Nephron (organoid): ENCODE measurements around the gene MAP3K7.

Source experiments
- H3K27ac Mint-ChIP-seq, 3 experiments: 2 replicates each; pipeline ENCODE4 v1.8.0; 2020; ENCODE audit warnings: mixed read lengths in 3 of 3, mild to moderate bottlenecking in 2 of 3, moderate library complexity in 1 of 3
- H3K27me3 Mint-ChIP-seq: 2 replicates; pipeline ENCODE4 v1.8.0; 2021; ENCODE audit warnings: low read depth, mild to moderate bottlenecking, moderate library complexity, mixed read lengths
- H3K36me3 Mint-ChIP-seq: 2 replicates; pipeline ENCODE4 v1.8.0; 2020; ENCODE audit warnings: low read depth, mixed read lengths
- H3K4me1 Mint-ChIP-seq: 2 replicates; pipeline ENCODE4 v1.8.0; 2020; ENCODE audit warnings: mixed read lengths
- H3K4me3 Mint-ChIP-seq, 3 experiments: 2 replicates each; pipeline ENCODE4 v1.8.0; 2020; ENCODE audit warnings: mild to moderate bottlenecking in 3 of 3, mixed read lengths in 3 of 3, moderate library complexity in 2 of 3
- H3K9me3 Mint-ChIP-seq: 2 replicates; pipeline ENCODE4 v1.8.0; 2020; ENCODE audit warnings: mixed read lengths
- CTCF ChIP-seq, 3 experiments: fragments of 200-600 bp; sonication (generic); IDR thresholded peaks; one replicate each; pipeline ENCODE4 v1.5.0; 2021; ENCODE audit warnings: antibody characterized with exemption in 3 of 3; ENCODE audit not compliant: unreplicated experiment in 3 of 3

The MAP3K7 gene

DNA sequence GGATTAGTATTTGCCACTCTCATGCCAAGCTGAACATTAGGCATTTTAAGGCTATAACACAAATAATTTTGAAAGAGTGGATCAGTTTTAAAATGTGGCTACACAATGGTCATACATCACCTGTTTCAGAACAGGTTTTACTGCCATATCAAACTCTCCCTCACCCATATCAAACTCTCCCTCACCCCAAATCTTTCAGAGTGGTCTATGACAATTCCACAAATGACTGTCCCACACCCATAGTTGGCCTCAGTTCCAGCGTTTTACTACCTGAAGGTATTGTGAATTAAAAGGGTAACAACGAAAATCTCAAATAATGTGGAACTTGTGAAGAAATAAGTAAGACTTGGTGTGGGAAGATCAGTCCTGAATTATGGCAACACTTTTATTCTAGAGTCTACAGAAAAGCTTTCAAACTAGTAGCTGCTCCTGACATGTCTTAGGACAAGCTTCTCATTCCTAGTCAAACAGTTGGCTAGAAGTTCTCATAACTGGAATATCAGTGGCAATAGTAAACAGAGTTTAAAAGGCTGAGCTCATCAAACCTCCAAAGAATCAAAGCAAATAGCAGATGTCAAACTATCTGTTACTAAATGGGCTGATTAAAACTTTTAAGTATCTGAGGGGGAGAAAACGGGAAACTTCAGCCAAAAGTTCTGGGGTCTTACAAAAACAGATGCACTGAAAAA is 52.4 kb downstream of the MAP3K7 start:
- TF ChIP-seq CTCF (IDR thresholded peaks at IDR 0.05; ENCODE audit: unreplicated experiment in 3 of 3) = no peak
- H3K36me3 Mint-ChIP-seq = peaks cover 32% of the 10 kb centered on the region
- no peaks in the 10 kb centered on the region for H3K27me3 Mint-ChIP-seq
- H3K4me3 Mint-ChIP-seq = no peak overlapping the region
- peaks cover 22% of the 10 kb centered on the region for H3K4me1 Mint-ChIP-seq
- H3K9me3 Mint-ChIP-seq = no peaks in the 10 kb centered on the region
- no peak overlapping the region for H3K27ac Mint-ChIP-seq

DNA sequence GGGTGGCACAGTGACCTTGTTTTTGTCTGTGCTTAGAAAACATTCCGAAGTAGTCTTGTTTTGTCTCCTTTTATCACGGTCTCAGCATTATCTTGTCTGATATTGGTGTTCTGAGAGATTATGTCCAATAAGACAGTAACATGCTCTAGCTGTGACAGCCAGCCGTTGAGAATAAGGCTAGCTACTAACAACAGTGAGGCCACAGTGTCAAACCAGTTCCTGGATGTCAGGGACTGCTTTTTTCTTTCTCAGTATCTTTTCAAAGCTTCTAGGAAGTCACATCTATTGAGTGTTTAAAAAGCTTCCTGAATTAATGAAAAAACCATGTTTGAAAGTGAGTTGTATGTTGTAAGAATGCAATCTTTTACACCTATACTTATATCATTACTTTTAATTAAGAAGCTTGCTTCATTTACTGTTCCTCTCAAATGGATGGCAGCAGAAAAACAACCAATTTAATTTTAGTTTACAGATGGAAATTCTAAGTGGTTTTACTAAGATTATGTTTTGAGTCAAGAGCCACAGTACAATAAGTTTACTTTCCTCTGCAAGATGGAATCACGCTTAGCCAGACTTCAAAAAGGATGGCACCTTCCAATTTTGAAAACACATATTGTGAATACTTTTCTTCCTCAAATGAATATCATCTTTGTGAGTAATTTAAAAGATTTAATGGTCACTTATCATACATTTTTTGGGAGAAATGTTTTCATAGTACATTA is 53.1 kb downstream of the MAP3K7 start:
- Mint-ChIP-seq H3K4me1 (peaks cover 14% of the 10 kb centered on the region), H3K4me3 (no peak overlapping the region), H3K36me3 (peaks cover 36% of the 10 kb centered on the region), H3K9me3 (no peaks in the 10 kb centered on the region), H3K27ac (no peak overlapping the region), H3K27me3 (no peaks in the 10 kb centered on the region)
- no peak for TF ChIP-seq CTCF (IDR thresholded peaks at IDR 0.05; ENCODE audit: unreplicated experiment in 3 of 3)

GRCh38 chr6:90530882-90531281 is 56.0 kb downstream of the MAP3K7 start:
- TF ChIP-seq CTCF (IDR thresholded peaks at IDR 0.05; ENCODE audit: unreplicated experiment in 3 of 3) = no peak
- peaks cover 31% of the 10 kb centered on the region for H3K36me3 Mint-ChIP-seq
- no peak overlapping the region for H3K4me3 Mint-ChIP-seq
- H3K27ac Mint-ChIP-seq = no peak overlapping the region
- no peaks in the 10 kb centered on the region for H3K27me3 Mint-ChIP-seq
- no peaks in the 10 kb centered on the region for H3K9me3 Mint-ChIP-seq
- no peaks in the 10 kb centered on the region for H3K4me1 Mint-ChIP-seq

- no peaks in the 10 kb centered on the region for H3K9me3 Mint-ChIP-seq
- no peak for TF ChIP-seq CTCF (IDR thresholded peaks at IDR 0.05; ENCODE audit: unreplicated experiment in 3 of 3)
- H3K4me1 Mint-ChIP-seq = no peaks in the 10 kb centered on the region
- no peaks in the 10 kb centered on the region for H3K27me3 Mint-ChIP-seq
- no peak overlapping the region for H3K4me3 Mint-ChIP-seq
- no peak overlapping the region for H3K27ac Mint-ChIP-seq
- H3K36me3 Mint-ChIP-seq = peaks cover 45% of the 10 kb centered on the region
Measured at GRCh38 chr6:90525421-90525820, 61.5 kb downstream of the MAP3K7 start.

GRCh38 chr6:90523779-90524310 is 63.0 kb downstream of the MAP3K7 start:
- Mint-ChIP-seq H3K27ac (peak overlapping the region in 1 of 3 experiments; percentile 38), H3K36me3 (peaks cover 41% of the 10 kb centered on the region), H3K9me3 (no peaks in the 10 kb centered on the region), H3K4me1 (no peaks in the 10 kb centered on the region), H3K4me3 (no peak overlapping the region), H3K27me3 (no peaks in the 10 kb centered on the region)
- TF ChIP-seq CTCF (IDR thresholded peaks at IDR 0.05; ENCODE audit: unreplicated experiment in 3 of 3) = no peak
